Stimulated activated CD4-positive, alpha-beta T cell treated with anti-CD3 and anti-CD28 coated beads, TNF-alpha, amount 100 ng/mL, for 24 hours (primary cell): ENCODE measurements around the gene MFAP3L.

Source experiments
- DNase-seq, 3 experiments: peaks; one replicate each; pipeline ENCODE4 v3.0.0-alpha.2; 2020; ENCODE audit warnings: low read depth in 3 of 3

MFAP3L gene

DNA sequence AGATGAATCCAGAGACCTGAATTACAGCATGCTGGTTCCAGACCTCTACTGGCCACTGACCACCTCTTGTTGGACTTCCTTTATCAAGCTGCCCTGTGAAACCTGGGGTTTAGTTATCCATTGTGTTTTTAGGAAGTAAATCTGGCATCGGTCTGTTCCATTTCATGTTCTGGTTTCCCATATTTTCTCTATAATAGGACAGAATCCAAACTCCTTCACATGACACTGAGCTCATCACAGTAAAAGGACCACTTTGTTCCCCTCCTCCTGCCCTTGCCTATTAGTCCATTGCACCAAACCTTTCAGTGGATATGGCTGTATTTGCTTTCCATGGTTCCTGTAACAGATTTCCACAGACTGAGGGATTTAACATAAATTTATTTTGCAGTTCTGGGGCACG is 4.0 kb downstream of the MFAP3L start:
- DNase-seq: no peak

DNA sequence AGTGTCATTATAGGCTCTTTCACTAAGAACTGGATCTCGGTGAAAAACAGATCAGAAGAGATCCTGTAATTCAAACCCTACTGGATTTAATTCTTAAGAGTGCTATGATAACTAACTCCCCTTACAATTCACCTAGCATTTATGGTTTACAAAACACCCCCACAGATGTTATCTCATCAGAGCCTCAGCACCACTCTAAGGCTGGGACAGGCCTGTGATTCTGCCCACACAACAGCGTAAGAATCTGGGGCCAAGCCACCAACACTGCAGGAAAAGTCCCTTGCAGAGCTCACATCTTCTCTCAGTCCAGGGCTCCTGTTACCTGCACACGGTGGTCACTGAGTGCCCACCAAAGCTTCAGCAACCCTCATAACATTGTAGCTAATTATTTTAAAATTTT is 8.9 kb downstream of the MFAP3L start:
- DNase-seq: no peak

GRCh38 chr4:170015285-170015684 is 10.9 kb downstream of the MFAP3L start:
- no peak for DNase-seq

DNA sequence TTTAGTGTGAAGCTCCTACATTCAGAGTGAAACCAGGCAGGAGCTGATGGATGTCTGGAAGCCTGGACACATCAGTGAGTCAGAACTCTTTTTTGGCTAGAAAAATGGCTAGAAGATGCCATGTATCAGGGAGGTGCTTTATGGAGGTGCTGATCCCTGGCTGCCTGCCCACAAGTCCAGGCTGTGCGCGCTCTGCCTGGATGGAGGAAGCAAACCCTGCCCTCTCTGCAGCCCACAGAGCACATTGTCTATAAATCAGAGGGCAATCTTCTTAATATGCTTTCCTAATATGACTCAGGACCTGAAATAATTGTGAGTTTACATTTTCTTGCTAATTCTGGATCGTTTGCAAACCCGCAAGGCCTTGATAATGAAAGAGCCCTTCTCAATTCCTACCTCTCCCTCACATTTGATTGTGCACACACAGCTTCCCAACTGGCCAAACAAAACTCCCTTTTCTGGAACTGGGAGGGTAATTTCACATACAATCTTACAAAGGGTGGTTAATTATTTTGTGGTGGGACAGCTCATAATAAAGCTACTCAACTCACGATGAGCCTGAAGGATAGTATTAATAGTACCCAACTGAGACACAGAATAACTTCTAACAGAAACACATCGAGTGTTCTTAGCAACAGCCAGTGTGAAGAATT is 11.7 kb downstream of the MFAP3L start:
- no peak for DNase-seq

DNA sequence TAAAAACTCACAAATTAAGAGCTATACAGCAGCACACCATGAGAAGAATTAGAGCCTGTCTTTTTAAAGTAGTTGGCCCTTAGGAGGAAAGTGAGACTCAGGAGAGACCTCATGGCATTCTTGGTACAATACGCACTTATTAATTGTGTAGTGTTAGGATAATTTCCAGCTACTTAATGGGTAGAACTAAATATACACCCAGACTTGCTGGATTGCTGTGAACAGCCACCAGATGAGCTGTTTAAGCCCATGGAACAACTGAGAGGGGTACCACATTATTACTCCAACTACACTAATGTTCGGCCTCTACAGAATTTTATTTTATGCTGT is 13.6 kb downstream of the MFAP3L start:
- no peak for DNase-seq

GRCh38 chr4:170011921-170012628 is 14.1 kb downstream of the MFAP3L start:
- no peak for DNase-seq

- no peak for DNase-seq
Observed at GRCh38 chr4:170009291-170009690, 16.9 kb downstream of the MFAP3L start.

DNA sequence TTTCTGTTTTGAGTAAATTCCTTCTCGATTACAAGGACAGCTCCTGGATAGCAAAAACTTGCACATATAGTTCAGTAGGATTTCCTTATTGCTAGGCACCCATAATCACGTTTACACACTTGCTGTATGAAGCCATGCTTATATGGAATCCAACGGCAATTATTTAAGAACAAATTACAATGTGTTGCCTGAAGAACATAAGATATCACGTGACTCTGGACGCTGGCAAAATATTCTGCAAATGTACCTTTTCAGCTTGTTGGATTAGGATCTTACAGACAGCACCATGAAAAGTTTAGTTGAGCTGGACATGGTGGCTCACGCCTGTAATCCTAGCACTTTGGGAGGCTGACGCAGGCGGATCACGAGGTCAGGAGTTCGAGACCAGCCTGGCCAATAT is 17.4 kb downstream of the MFAP3L start:
- no peak for DNase-seq

DNA sequence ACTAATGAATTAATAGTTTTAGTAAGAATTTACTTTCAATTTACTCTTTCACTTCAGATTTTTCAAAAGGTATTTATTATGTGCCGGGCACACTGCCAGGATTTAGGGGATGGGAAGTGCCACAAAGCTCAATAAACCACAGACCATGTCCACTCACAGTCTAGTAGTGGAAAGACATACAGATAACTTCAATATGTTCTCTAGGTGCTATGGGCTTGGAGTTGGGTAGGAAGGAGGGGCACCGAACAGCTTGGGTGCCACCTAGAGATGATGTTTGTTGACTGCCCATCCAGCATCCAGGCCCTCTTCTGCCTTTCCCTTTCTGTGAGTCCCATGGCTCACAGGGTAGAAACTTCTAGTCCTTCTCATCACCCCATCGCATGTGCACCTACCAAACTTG is 17.8 kb downstream of the MFAP3L start:
- no peak for DNase-seq

GRCh38 chr4:170007113-170007512 is 19.1 kb downstream of the MFAP3L start:
- DNase-seq: no peak

- no peak for DNase-seq
Observed at GRCh38 chr4:170005472-170005871, 20.7 kb downstream of the MFAP3L start.

DNA sequence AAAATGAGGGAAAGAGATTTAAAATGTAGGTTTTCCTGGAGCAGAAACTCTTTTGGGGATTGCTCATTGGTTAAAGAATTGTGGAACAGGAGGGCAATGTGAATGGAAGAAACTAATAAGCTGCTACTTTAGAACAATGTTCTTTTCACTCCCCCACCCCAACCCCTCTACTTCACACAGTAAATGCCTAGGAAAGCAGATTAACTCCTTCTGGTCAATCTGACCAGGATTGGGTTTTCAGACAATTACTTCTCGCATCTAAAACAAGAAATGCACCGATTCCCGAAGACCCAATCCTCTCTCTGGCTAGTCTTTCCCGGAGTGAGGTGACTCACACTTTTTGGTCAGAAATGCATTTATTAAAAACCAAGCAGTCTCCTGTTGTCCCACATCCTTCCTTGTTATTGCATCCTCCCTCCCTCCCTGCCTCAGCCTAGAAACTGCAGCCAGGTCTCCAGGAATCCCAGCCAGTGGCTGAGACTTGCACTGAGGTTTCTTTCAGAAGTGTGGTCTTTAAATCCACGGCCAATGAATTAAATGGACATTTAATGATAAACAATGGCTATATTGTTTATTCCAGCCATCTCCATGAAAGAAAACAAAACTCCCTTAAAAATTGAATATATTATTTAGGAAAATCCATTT is 21.4 kb downstream of the MFAP3L start:
- DNase-seq: no peak

DNA sequence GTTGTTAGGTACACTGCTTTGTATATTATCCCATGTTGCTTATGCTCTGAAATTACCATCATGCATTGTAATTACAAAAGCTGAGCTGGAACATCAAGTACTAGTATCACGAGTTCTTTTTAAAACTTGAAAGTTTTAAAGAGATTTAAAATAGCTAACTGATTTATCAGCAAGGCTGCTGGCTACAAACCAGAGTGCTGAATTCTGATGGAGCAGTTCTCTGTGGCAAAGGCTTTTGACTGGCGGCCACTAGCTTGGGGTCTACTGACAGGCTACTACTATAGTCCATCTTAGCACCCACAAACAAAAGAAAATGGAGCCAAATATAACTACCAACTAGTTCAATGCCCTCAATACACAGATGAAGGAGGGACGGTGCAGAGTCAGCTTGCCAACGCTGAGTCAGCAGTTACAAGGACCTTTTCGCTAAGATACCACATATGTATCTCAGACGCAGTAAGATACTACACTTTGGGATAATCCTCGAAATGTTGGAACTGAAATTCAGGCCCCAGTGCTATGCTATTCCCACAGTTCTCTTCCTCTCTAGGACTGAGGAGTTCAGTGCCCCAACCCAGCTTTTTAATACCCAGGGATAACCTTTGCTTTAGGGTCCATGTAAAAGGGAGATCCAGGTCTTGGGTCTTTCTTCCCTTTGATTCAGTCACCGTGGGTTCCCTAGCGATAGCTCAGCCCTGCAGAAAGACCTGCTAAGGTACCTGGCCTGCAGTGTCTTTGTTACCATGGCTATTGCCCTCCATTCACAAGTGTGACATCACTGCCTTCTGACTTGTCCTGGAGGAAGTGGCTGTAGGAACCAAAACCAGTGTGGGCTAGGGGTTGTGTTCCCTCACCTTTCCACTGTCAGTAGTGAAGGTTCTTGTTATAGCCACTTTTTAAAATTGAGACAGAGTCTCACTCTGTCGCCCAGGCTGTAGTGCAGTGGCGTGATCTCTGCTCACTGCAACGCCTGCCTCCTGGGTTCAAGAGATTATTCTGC is 22.8 kb downstream of the MFAP3L start:
- DNase-seq: no peak

GRCh38 chr4:170001745-170002267 is 24.4 kb downstream of the MFAP3L start:
- no peak for DNase-seq

- no peak for DNase-seq
Observed at GRCh38 chr4:170001011-170001744, 25.0 kb downstream of the MFAP3L start.

DNA sequence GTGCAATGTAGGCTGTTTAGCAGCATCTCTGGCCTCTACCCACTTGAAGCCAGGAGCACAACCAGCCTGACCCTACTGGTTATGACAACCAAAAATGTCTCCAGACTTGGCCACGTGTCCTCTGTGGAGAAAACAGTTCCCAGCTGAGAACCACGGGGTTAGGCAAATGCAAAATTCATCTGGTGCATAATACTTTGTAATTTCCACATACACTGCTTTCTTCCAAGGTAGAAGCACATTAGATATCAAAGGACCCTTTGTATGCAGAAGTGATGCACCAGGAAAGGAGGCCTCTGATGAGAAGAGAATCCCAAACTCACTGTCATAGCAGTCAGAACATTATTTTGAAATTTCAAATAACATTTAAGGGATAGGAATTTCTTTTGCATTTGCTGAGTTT is 26.3 kb downstream of the MFAP3L start:
- no peak for DNase-seq

GRCh38 chr4:169998981-169999380 is 27.2 kb downstream of the MFAP3L start:
- no peak for DNase-seq

DNA sequence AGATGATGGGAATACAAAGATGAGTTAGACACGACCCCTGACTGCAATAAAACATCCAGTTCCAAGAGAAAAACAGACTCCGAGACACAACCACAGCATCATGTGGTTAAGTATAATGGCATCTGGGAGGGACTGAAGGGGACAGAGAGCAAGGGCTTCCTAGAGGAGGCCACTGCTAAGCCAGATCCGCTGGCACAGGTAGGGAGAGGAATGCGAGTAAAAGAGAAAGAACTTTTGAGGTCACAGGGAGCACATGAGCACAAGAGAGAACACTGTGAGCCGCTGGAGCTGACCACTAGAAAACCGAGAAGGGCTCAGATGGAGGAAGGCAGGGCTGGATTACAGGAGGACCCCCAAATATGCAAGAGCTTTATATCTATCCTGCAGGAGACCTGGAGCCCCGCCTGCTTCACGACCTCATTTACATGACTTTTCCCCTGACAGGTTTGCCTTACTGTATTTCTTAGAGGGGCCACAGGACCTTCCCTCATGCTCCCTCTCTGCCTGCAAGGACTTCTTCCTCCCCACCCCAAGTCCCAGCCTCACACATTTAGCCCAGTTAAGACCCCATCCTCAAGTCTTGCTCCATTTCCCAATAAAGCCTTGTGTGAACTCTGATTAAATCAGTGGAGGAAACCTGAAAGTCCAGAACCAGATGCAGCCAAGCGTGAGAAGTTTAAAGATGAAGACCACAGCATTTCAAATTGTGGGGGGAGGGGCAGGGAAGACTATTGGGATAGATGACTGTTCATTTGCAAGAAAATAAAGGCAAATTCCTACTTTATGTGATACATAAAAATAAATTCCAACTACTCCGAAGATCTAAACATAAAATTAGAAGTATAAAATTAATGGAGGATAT is 29.6 kb downstream of the MFAP3L start:
- DNase-seq: no peak

- no peak for DNase-seq
Observed at GRCh38 chr4:169993531-169993930, 32.7 kb downstream of the MFAP3L start.

GRCh38 chr4:169988252-169988651 is 37.9 kb downstream of the MFAP3L start:
- no peak for DNase-seq
